GM20000 (cell line): Measurements from ENCODE around the gene MYL5.
"Not testable (repeated sequence)": the region's sequence is repeated elsewhere in the genome, so short reads cannot be mapped to it uniquely, and the experiment has no call there.

ENCODE experiments used
- DNase-seq: peaks from one replicate; pipeline ENCODE4 v3.0.0; 2012; ENCODE audit warnings: low spot score
- CTCF ChIP-seq: IDR thresholded peaks from 2 replicates; pipeline ENCODE4 v1.5.1; 2012; ENCODE audit warnings: mild to moderate bottlenecking, control low read depth; ENCODE audit errors: extremely low read depth, missing control alignments

MYL5 gene

DNA sequence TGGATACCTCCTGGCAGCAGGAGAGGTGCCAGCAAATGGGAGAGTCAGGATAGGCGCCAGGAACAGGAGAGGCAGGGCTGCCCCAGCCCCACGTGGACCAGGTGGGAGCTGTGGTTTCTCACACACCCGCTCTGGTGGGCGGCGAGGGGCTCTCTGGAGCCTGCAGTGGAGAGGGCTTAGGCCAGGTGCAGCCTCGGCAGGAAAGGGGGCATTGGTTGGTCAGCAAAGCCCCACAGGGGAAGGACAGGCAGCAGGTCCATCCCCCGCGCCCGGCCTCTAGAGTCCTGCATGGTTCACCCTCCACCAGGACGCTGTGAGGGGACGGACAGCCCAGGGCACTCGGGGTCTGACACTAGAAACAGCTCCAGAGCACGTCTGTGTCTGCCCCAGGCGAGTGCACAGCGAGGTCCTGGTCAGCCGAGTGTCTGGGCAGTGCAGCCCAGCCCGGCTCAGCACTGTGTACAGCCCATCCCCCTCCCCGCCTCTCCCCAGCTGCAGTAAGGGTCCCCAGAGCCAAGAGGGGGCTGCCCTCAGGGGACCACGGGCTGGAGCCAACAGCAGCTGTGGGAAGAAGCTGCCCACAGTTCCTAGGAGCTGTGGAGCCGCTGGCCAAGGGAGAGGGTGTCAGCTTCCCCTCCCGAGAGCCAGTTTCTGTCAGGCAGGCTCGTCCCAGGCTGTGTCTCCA is 8.4 kb upstream of the MYL5 start:
- DNase-seq = no peak
- no peak for TF ChIP-seq CTCF

- TF ChIP-seq CTCF = no peak
- DNase-seq = no peak
Measured at GRCh38 chr4:666436-666810, 7.9 kb upstream of the MYL5 start.

- DNase-seq = no peak
- TF ChIP-seq CTCF = no peak
Measured at GRCh38 chr4:666822-667544, 7.4 kb upstream of the MYL5 start.

DNA sequence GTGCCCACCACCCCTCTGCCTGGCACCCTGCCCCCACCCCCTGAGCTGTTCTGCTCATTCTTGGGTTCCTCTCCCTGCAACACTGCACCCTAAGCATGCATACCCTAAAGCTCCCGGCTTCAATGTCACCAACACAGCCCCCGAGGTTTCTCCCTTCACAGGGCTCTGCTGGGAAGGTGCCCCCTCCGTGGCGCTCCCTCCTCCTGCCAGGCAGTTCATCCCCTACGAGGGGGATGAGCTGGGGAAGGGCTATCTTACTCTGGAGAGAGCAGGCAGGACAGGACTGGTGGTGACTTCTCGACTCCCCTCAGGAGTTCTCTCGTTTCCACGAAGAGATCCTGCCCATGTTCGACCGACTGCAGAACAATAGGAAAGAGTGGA is 6.8 kb upstream of the MYL5 start:
- DNase-seq = no peak
- no peak for TF ChIP-seq CTCF

DNA sequence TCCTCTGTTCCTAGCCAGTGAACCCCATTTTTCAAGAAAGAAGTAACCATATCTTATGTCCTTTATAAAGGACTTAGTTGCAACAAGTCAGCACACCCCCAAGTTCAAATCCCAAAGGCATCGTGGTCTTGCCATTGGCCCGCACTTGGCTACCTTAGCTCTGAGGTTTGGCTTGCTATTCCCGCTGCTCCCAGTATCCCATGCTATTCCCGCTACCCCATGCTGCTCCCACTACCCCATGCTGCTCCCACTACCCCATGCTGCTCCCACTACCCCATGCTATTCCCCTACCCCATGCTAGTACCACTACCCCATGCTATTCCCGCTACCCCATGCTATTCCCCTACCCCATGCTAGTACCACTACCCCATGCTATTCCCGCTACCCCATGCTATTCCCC is 6.1 kb upstream of the MYL5 start:
- DNase-seq = not testable (repeated sequence)

DNA sequence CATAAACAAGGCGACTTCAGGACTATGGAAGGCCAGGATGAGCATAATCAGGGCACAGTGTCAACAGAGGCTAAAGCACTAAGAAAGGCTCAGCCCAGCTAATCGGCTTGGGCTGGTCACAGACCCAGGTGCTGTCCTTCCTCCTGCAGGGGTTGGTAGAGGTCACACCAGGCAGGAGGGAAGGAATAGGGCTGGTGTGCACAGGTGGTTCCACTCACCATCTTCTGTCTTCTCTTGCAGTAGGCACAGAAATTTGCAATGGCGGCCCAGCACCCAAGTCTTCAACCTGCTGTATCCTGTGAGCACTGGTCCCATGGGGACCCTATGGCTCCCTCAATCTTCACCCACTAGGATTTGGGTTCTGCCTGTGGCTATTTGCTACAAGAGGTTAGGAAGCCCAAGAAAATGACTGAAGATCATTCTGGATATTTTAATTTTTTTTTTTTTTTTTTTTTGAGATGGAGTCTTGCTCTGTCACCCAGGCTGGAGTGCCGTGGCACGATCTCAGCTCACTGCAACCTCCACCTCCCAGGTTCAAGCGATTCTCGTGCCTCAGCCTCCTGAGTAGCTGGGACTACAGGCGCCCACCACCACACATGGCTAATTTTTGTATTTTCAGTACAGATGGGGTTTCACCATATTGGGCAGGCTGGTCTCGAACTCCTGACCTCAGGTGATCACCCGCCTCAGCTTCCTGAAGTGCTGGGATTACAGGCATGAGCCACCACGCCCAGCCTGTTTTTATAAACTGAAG is 4.4 kb upstream of the MYL5 start:
- not testable (repeated sequence) for DNase-seq

DNA sequence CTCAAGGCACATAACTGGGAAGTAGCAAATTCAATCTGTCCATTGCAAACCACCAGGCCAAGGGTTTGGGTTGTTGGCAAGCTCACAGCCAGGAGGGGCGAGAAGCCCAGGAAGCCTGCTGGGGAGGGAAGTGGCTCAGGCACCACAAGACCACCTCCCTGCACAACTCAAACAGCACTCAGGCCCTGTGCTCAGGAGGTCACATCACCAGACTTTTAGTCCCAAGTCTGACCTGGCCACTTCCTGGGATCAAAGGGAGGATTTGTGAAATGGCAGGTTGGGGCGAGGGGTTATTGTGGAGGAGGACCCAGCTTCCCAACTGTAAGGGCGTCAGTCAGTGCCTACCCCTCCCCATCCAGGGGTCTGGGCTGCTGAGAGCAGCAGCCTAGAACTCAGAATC is 2.6 kb upstream of the MYL5 start:
- DNase-seq = no peak
- TF ChIP-seq CTCF = no peak

DNA sequence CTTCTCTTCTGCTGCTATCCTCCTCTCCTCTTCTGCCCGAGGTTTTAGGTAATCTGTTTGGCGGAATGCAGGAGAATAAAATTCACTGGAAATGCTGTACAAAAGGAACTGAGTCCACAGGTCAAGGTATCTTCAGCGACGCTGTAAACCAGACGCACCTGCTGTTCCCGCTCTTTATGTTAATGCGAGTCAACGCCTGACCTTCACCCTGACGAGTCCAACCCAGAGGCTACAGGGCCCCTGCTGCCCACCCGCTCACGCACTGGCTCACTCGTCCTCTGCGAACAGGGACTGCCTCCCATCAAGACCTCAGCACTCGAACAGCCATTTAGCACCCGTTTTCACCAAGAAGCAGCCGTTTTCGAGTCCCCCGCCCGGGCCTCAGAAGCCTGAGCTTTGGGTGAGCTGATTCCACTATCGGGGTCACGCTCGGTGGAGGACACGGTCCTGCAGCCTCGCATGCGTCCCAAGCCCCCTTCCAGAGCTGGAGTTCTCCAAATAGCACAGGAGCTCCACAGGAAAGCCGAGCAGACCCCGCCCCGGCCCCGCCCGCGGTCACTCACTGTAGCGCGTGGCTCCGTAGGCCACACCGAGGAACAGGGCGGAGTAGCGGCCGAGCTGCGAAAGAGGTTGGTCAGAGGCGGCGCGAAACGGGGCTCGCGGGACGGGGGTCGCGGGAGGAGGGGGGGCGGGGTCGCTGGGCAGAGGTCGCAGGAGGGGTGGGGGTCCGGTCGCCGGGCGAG is 822 bp upstream of the MYL5 start:
- no peak for TF ChIP-seq CTCF
- no peak for DNase-seq
